GM23338 (cell line): Measurements from ENCODE around the gene CCDC188. TPM values are rescaled to one million over a fixed set of nuclear protein-coding genes. Genes with fewer than 3 reads are reported as not detected.

Experiments used
- ATAC-seq: fragments of 200-7000 bp; cut with Tn5 transposase; 3 replicates; pipeline ENCODE4 v1.9.1; 2020
- DNase-seq: peaks from one replicate; pipeline ENCODE4 v3.0.0-alpha.2; 2015; ENCODE audit warnings: low spot score
- H2AFZ ChIP-seq: fragments of 200-600 bp; sonication (generic); 2 replicates; pipeline ENCODE4 v1.8.0; 2016; ENCODE audit warnings: antibody characterized with exemption, mild to moderate bottlenecking, moderate library complexity
- H3F3A ChIP-seq: fragments of 200-600 bp; sonication (generic); replicated peaks from 2 replicates; pipeline ENCODE4 v1.8.0; 2017; ENCODE audit warnings: antibody characterized with exemption, mixed run types, low read depth
- H3K27ac ChIP-seq: fragments of 200-600 bp; sonication (generic); 2 replicates; pipeline ENCODE4 v1.6.1; 2016; ENCODE audit warnings: low read depth
- H3K27me3 ChIP-seq: fragments of 200-600 bp; sonication (generic); 2 replicates; pipeline ENCODE4 v1.8.0; 2016; ENCODE audit warnings: mild to moderate bottlenecking, mixed run types, moderate library complexity; ENCODE audit not compliant: insufficient read depth
- H3K36me3 ChIP-seq: fragments of 200-600 bp; sonication (generic); 2 replicates; pipeline ENCODE4 v1.8.0; 2016; ENCODE audit warnings: mild to moderate bottlenecking; ENCODE audit not compliant: insufficient read depth
- H3K4me1 ChIP-seq: fragments of 200-600 bp; sonication (generic); 2 replicates; pipeline ENCODE4 v1.8.0; 2016; ENCODE audit warnings: mild to moderate bottlenecking, moderate library complexity; ENCODE audit not compliant: insufficient read depth
- H3K4me2 ChIP-seq: fragments of 200-600 bp; sonication (generic); 2 replicates; pipeline ENCODE4 v1.7.1; 2017; ENCODE audit warnings: mixed run types
- H3K4me3 ChIP-seq: fragments of 200-600 bp; sonication (generic); 2 replicates; pipeline ENCODE4 v1.6.1; 2016; ENCODE audit warnings: mixed run types
- H3K79me2 ChIP-seq: fragments of 200-600 bp; sonication (generic); replicated peaks from 2 replicates; pipeline ENCODE4 v1.8.0; 2017; ENCODE audit warnings: mild to moderate bottlenecking; ENCODE audit not compliant: insufficient read depth
- H3K9me2 ChIP-seq: fragments of 200-600 bp; sonication (generic); 2 replicates; pipeline ENCODE4 v1.8.0; 2017; ENCODE audit not compliant: insufficient read depth
- H4K20me1 ChIP-seq: fragments of 200-600 bp; sonication (generic); replicated peaks from 2 replicates; pipeline ENCODE4 v1.8.0; 2017; ENCODE audit warnings: mild to moderate bottlenecking; ENCODE audit not compliant: insufficient read depth
- H3K27ac Mint-ChIP-seq: 2 replicates; pipeline ENCODE4 v1.8.0; 2020; ENCODE audit warnings: inconsistent platforms, mild to moderate bottlenecking, moderate library complexity, mixed read lengths
- H3K27me3 Mint-ChIP-seq: 3 replicates; pipeline ENCODE4 v1.8.0; 2022; ENCODE audit warnings: low read depth, mild to moderate bottlenecking, moderate library complexity, mixed read lengths, inconsistent platforms; ENCODE audit not compliant: insufficient read depth, poor library complexity
- H3K36me3 Mint-ChIP-seq: 3 replicates; pipeline ENCODE4 v1.8.0; 2021; ENCODE audit warnings: low read depth, mild to moderate bottlenecking, inconsistent platforms, moderate library complexity, mixed read lengths
- H3K4me1 Mint-ChIP-seq: 3 replicates; pipeline ENCODE4 v1.8.0; 2020; ENCODE audit warnings: mild to moderate bottlenecking, inconsistent platforms, mixed read lengths
- H3K4me3 Mint-ChIP-seq: 3 replicates; pipeline ENCODE4 v1.8.0; 2021; ENCODE audit warnings: moderate library complexity, mild to moderate bottlenecking, inconsistent platforms, mixed read lengths
- H3K9me3 Mint-ChIP-seq: 3 replicates; pipeline ENCODE4 v1.8.0; 2020; ENCODE audit warnings: moderate library complexity, mild to moderate bottlenecking, inconsistent platforms, mixed read lengths
- CREB1 ChIP-seq: fragments of 250-450 bp; sonication (Bioruptor Pico); IDR thresholded peaks from 2 replicates; pipeline ENCODE4 v1.5.0; 2020; ENCODE audit warnings: low read depth, mild to moderate bottlenecking, moderate library complexity
- EZH2 ChIP-seq: fragments of 200-600 bp; sonication (generic); IDR thresholded peaks from one replicate; pipeline ENCODE4 v1.8.0; 2017; ENCODE audit warnings: antibody characterized with exemption, mild to moderate bottlenecking, low read depth; ENCODE audit not compliant: unreplicated experiment
- EZH2phosphoT487 ChIP-seq: fragments of 200-600 bp; sonication (generic); IDR thresholded peaks from one replicate; pipeline ENCODE4 v1.8.1; 2018; ENCODE audit warnings: antibody characterized with exemption; ENCODE audit not compliant: unreplicated experiment
- JUNB ChIP-seq: IDR thresholded peaks from one replicate; pipeline ENCODE4 v1.6.1; 2016; ENCODE audit warnings: antibody characterized with exemption; ENCODE audit not compliant: unreplicated experiment
- NANOG ChIP-seq: IDR thresholded peaks from 2 replicates; pipeline ENCODE4 v1.6.1; 2016; ENCODE audit warnings: antibody characterized with exemption, borderline replicate concordance
- POLR2AphosphoS5 ChIP-seq: IDR thresholded peaks from 2 replicates; pipeline ENCODE4 v1.6.1; 2016; ENCODE audit warnings: antibody characterized with exemption, low read depth
- STAT1 ChIP-seq: IDR thresholded peaks from one replicate; pipeline ENCODE4 v1.6.1; 2016; ENCODE audit warnings: antibody characterized with exemption; ENCODE audit not compliant: unreplicated experiment
- ZNF114 ChIP-seq: fragments of 250-450 bp; sonication (Bioruptor Pico); IDR thresholded peaks from 2 replicates; pipeline ENCODE4 v1.5.0; 2020; ENCODE audit warnings: mild to moderate bottlenecking, moderate library complexity
- ZNF331 ChIP-seq: fragments of 250-450 bp; sonication (Bioruptor Pico); IDR thresholded peaks from 2 replicates; pipeline ENCODE4 v1.5.0; 2020; ENCODE audit warnings: low read depth, mild to moderate bottlenecking, moderate library complexity
- polyA plus RNA-seq: library from polyadenylated mRNA; unstranded; fragments of >200 nt; fragmentation: Nextera tagmentation; extraction: Ambion mirVana; gene quantifications from 2 replicates; pipeline ENCODE4 v1.2.1, GENCODE V29; 2016
- total RNA-seq: library from RNA; depleted of rRNA; stranded (reverse); fragments of >200 nt; shearing (Covaris generic); gene quantifications from 2 replicates; pipeline ENCODE4 v1.2.3, GENCODE V29; 2014
- TF ChIP-seq, protein P1 (sequence below): IDR thresholded peaks from one replicate; pipeline ENCODE4 v1.6.1; 2018; ENCODE audit warnings: antibody characterized with exemption; ENCODE audit not compliant: unreplicated experiment
- TF ChIP-seq, protein P2 (sequence below): IDR thresholded peaks from 2 replicates; pipeline ENCODE4 v1.6.1; 2016; ENCODE audit warnings: antibody characterized with exemption
- TF ChIP-seq, protein P3 (sequence below): fragments of 250-450 bp; sonication (Bioruptor Pico); IDR thresholded peaks from 2 replicates; pipeline ENCODE4 v1.5.0; 2020; ENCODE audit warnings: mild to moderate bottlenecking, moderate library complexity
- TF ChIP-seq, protein P4 (sequence below), 2 experiments: fragments of 200-600 bp in 1 of 2; sonication (generic) in 1 of 2; conservative IDR thresholded peaks; 2 replicates each; pipeline versions ENCODE4 v1.5.1 to v1.6.1; 2016 to 2017; ENCODE audit warnings: antibody characterized with exemption in 2 of 2, low read depth in 2 of 2, mild to moderate bottlenecking in 2 of 2, moderate library complexity in 1 of 2

CCDC188 gene
- total and polyA plus RNA-seq, 2 experiments from 2014 or later: not detected

DNA sequence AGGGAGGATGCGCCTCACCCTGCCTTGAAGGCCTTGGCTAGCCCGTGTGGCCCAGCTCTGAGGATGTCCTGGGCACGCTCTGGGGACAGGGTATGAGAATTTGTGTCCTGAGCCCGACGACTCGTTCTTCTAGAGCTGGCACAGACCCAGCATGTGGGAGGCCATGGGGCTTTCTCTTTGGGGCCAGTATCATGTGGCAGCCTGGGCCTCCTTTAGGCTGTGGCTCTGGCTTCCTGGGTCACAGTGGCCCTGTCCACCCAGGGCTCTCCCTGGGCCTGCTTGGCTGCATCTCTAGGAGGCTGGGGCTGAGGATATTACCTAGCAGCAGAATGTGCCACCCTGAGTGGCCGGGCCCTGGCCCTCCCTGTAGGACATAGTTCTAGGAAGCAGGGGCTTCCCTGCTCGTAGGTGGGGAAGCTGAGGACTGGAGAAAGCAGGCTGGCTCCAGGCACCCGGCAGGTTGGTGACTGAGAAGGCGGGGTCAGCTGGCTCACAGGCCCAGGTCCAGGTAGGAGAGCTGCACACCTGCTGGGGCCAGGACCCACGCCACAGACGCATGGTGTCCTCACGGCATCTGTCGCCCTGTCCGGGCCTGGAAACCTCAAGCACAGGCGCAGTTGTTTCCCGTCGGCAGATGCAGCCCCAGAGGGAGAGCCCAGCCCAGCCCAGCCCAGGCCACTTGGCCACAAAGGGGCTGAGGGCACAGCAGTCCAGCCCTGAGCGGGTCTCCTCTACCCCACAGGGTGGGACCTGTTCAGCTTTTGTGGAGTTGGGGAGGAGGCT, 6.8 kb downstream of the CCDC188 start:
- DNase-seq (no peak), ATAC-seq (no peak)
- TF ChIP-seq ZNF331 (CRISPR knock-in tag) (no peak), STAT1 (no peak), ZNF114 (CRISPR knock-in tag) (no peak), POLR2AphosphoS5 (no peak), CREB1 (CRISPR knock-in tag) (no peak), JUNB (no peak), NANOG (no peak), EZH2phosphoT487 (no peak), EZH2 (no peak)
- TF ChIP-seq, protein P1, sequence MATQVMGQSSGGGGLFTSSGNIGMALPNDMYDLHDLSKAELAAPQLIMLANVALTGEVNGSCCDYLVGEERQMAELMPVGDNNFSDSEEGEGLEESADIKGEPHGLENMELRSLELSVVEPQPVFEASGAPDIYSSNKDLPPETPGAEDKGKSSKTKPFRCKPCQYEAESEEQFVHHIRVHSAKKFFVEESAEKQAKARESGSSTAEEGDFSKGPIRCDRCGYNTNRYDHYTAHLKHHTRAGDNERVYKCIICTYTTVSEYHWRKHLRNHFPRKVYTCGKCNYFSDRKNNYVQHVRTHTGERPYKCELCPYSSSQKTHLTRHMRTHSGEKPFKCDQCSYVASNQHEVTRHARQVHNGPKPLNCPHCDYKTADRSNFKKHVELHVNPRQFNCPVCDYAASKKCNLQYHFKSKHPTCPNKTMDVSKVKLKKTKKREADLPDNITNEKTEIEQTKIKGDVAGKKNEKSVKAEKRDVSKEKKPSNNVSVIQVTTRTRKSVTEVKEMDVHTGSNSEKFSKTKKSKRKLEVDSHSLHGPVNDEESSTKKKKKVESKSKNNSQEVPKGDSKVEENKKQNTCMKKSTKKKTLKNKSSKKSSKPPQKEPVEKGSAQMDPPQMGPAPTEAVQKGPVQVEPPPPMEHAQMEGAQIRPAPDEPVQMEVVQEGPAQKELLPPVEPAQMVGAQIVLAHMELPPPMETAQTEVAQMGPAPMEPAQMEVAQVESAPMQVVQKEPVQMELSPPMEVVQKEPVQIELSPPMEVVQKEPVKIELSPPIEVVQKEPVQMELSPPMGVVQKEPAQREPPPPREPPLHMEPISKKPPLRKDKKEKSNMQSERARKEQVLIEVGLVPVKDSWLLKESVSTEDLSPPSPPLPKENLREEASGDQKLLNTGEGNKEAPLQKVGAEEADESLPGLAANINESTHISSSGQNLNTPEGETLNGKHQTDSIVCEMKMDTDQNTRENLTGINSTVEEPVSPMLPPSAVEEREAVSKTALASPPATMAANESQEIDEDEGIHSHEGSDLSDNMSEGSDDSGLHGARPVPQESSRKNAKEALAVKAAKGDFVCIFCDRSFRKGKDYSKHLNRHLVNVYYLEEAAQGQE: no peak
- TF ChIP-seq, protein P2, sequence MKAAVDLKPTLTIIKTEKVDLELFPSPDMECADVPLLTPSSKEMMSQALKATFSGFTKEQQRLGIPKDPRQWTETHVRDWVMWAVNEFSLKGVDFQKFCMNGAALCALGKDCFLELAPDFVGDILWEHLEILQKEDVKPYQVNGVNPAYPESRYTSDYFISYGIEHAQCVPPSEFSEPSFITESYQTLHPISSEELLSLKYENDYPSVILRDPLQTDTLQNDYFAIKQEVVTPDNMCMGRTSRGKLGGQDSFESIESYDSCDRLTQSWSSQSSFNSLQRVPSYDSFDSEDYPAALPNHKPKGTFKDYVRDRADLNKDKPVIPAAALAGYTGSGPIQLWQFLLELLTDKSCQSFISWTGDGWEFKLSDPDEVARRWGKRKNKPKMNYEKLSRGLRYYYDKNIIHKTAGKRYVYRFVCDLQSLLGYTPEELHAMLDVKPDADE: no peak
- TF ChIP-seq, protein P3, sequence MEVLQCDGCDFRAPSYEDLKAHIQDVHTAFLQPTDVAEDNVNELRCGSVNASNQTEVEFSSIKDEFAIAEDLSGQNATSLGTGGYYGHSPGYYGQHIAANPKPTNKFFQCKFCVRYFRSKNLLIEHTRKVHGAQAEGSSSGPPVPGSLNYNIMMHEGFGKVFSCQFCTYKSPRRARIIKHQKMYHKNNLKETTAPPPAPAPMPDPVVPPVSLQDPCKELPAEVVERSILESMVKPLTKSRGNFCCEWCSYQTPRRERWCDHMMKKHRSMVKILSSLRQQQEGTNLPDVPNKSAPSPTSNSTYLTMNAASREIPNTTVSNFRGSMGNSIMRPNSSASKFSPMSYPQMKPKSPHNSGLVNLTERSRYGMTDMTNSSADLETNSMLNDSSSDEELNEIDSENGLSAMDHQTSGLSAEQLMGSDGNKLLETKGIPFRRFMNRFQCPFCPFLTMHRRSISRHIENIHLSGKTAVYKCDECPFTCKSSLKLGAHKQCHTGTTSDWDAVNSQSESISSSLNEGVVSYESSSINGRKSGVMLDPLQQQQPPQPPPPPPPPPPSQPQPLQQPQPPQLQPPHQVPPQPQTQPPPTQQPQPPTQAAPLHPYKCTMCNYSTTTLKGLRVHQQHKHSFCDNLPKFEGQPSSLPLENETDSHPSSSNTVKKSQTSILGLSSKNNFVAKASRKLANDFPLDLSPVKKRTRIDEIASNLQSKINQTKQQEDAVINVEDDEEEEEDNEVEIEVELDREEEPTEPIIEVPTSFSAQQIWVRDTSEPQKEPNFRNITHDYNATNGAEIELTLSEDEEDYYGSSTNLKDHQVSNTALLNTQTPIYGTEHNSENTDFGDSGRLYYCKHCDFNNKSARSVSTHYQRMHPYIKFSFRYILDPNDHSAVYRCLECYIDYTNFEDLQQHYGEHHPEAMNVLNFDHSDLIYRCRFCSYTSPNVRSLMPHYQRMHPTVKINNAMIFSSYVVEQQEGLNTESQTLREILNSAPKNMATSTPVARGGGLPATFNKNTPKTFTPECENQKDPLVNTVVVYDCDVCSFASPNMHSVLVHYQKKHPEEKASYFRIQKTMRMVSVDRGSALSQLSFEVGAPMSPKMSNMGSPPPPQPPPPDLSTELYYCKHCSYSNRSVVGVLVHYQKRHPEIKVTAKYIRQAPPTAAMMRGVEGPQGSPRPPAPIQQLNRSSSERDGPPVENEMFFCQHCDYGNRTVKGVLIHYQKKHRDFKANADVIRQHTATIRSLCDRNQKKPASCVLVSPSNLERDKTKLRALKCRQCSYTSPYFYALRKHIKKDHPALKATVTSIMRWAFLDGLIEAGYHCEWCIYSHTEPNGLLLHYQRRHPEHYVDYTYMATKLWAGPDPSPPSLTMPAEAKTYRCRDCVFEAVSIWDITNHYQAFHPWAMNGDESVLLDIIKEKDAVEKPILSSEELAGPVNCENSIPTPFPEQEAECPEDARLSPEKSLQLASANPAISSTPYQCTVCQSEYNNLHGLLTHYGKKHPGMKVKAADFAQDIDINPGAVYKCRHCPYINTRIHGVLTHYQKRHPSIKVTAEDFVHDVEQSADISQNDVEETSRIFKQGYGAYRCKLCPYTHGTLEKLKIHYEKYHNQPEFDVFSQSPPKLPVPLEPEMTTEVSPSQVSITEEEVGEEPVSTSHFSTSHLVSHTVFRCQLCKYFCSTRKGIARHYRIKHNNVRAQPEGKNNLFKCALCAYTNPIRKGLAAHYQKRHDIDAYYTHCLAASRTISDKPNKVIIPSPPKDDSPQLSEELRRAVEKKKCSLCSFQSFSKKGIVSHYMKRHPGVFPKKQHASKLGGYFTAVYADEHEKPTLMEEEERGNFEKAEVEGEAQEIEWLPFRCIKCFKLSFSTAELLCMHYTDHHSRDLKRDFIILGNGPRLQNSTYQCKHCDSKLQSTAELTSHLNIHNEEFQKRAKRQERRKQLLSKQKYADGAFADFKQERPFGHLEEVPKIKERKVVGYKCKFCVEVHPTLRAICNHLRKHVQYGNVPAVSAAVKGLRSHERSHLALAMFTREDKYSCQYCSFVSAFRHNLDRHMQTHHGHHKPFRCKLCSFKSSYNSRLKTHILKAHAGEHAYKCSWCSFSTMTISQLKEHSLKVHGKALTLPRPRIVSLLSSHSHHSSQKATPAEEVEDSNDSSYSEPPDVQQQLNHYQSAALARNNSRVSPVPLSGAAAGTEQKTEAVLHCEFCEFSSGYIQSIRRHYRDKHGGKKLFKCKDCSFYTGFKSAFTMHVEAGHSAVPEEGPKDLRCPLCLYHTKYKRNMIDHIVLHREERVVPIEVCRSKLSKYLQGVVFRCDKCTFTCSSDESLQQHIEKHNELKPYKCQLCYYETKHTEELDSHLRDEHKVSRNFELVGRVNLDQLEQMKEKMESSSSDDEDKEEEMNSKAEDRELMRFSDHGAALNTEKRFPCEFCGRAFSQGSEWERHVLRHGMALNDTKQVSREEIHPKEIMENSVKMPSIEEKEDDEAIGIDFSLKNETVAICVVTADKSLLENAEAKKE (CRISPR knock-in tag): no peak
- TF ChIP-seq, protein P4, sequence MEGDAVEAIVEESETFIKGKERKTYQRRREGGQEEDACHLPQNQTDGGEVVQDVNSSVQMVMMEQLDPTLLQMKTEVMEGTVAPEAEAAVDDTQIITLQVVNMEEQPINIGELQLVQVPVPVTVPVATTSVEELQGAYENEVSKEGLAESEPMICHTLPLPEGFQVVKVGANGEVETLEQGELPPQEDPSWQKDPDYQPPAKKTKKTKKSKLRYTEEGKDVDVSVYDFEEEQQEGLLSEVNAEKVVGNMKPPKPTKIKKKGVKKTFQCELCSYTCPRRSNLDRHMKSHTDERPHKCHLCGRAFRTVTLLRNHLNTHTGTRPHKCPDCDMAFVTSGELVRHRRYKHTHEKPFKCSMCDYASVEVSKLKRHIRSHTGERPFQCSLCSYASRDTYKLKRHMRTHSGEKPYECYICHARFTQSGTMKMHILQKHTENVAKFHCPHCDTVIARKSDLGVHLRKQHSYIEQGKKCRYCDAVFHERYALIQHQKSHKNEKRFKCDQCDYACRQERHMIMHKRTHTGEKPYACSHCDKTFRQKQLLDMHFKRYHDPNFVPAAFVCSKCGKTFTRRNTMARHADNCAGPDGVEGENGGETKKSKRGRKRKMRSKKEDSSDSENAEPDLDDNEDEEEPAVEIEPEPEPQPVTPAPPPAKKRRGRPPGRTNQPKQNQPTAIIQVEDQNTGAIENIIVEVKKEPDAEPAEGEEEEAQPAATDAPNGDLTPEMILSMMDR (conservative IDR thresholded peaks at IDR 0.05; ENCODE audit: low read depth in 2 of 2): no peak
- Histone ChIP-seq H3K79me2 (no peaks in the 10 kb centered on the region), H3K36me3 (no peaks in the 10 kb centered on the region), H3K4me3 (no peak overlapping the region), H3K27me3 (no peaks in the 10 kb centered on the region), H4K20me1 (no peaks in the 10 kb centered on the region; the same call in 1 of the 2 replicates), H3K4me2 (no peak overlapping the region), H3K9me2 (no peaks in the 10 kb centered on the region), H3F3A (no peaks in the 10 kb centered on the region), H3K4me1 (no peaks in the 10 kb centered on the region), H2AFZ (no peak overlapping the region), H3K27ac (no peak overlapping the region)
- H3K4me1 Mint-ChIP-seq: no peaks in the 10 kb centered on the region
- H3K9me3 Mint-ChIP-seq: no peaks in the 10 kb centered on the region
- peaks cover 5% of the 10 kb centered on the region for H3K27me3 Mint-ChIP-seq
- no peaks in the 10 kb centered on the region for H3K36me3 Mint-ChIP-seq
- H3K4me3 Mint-ChIP-seq: no peak overlapping the region
- H3K27ac Mint-ChIP-seq: no peak overlapping the region
